GM23248 (cell line): Measurements from ENCODE around the gene TWSG1. TPM values are rescaled to one million over a fixed set of nuclear protein-coding genes. Genes with fewer than 3 reads are reported as not detected.

Experiments used
- DNase-seq: peaks from one replicate; pipeline ENCODE4 v3.0.0-alpha.2; 2015
- H2AFZ ChIP-seq: fragments of 200-600 bp; sonication (generic); 2 replicates; pipeline ENCODE4 v1.6.1; 2016; ENCODE audit warnings: antibody characterized with exemption
- H3F3A ChIP-seq: fragments of 200-600 bp; sonication (generic); 2 replicates; pipeline ENCODE4 v1.6.1; 2016; ENCODE audit warnings: mild to moderate bottlenecking, antibody characterized with exemption, mixed run types; ENCODE audit not compliant: insufficient read depth
- H3K27ac ChIP-seq: fragments of 200-600 bp; sonication (generic); 2 replicates; pipeline ENCODE4 v1.5.1; 2016; ENCODE audit warnings: mild to moderate bottlenecking
- H3K27me3 ChIP-seq: fragments of 200-600 bp; sonication (generic); replicated peaks from 2 replicates; pipeline ENCODE4 v1.6.1; 2016; ENCODE audit warnings: mild to moderate bottlenecking; ENCODE audit not compliant: insufficient read depth
- H3K36me3 ChIP-seq: fragments of 200-600 bp; sonication (generic); 2 replicates; pipeline ENCODE4 v1.6.1; 2016; ENCODE audit warnings: low read depth, mild to moderate bottlenecking
- H3K4me1 ChIP-seq: fragments of 200-600 bp; sonication (generic); 2 replicates; pipeline ENCODE4 v1.6.1; 2016; ENCODE audit warnings: mild to moderate bottlenecking; ENCODE audit not compliant: insufficient read depth
- H3K4me2 ChIP-seq: fragments of 200-600 bp; sonication (generic); one replicate; pipeline ENCODE4 v1.6.1; 2016; ENCODE audit warnings: mild to moderate bottlenecking; ENCODE audit not compliant: unreplicated experiment
- H3K4me3 ChIP-seq: fragments of 200-600 bp; sonication (generic); 2 replicates; pipeline ENCODE4 v1.5.1; 2016; ENCODE audit warnings: mild to moderate bottlenecking
- H3K79me2 ChIP-seq: fragments of 200-600 bp; sonication (generic); 2 replicates; pipeline ENCODE4 v1.6.1; 2016; ENCODE audit warnings: mild to moderate bottlenecking; ENCODE audit not compliant: insufficient read depth
- H3K9ac ChIP-seq: fragments of 200-600 bp; sonication (generic); 2 replicates; pipeline ENCODE4 v1.6.1; 2016; ENCODE audit warnings: mild to moderate bottlenecking
- H3K9me2 ChIP-seq: fragments of 200-600 bp; sonication (generic); 2 replicates; pipeline ENCODE4 v1.6.1; 2016; ENCODE audit warnings: mixed run types, mild to moderate bottlenecking, moderate library complexity; ENCODE audit not compliant: insufficient read depth
- H3K9me3 ChIP-seq: fragments of 200-600 bp; sonication (generic); one replicate; pipeline ENCODE4 v1.6.1; 2017; ENCODE audit warnings: low read depth
- H4K20me1 ChIP-seq: fragments of 200-600 bp; sonication (generic); 2 replicates; pipeline ENCODE4 v1.6.0; 2016; ENCODE audit not compliant: insufficient read depth
- EZH2 ChIP-seq: fragments of 200-600 bp; sonication (generic); IDR thresholded peaks from 2 replicates; pipeline ENCODE4 v1.6.1; 2018; ENCODE audit warnings: antibody characterized with exemption, mild to moderate bottlenecking; ENCODE audit not compliant: insufficient read depth, poor library complexity, severe bottlenecking
- EZH2phosphoT487 ChIP-seq: fragments of 200-600 bp; sonication (generic); IDR thresholded peaks from 2 replicates; pipeline ENCODE4 v1.6.1; 2018; ENCODE audit warnings: antibody characterized with exemption, moderate library complexity, mild to moderate bottlenecking, low read depth; ENCODE audit not compliant: insufficient read depth
- WGBS, 2 experiments: methylation state at CpG; one replicate each; pipeline ENCODE4 v1.1.6; 2015 to 2017; ENCODE audit warnings: low lambda C conversion rate in 2 of 2, low coverage in 1 of 2; ENCODE audit errors: missing lambda C conversion rate in 2 of 2; 5-methylcytosine and 5-hydroxymethylcytosine counted together
- in situ Hi-C: fragments of 300-500 bp; cut with MboI; formaldehyde crosslinking; loops from 2 replicates; pipeline ENCODE4 v1.15.0; 2020
- polyA plus RNA-seq: library from polyadenylated mRNA; unstranded; fragments of >200 nt; fragmentation: Nextera tagmentation; extraction: Ambion mirVana; gene quantifications from 2 replicates; pipeline ENCODE4 v1.2.1, GENCODE V29; 2016
- total RNA-seq: library from RNA; depleted of rRNA; stranded (reverse); fragments of >200 nt; shearing (Covaris generic); gene quantifications from 2 replicates; pipeline ENCODE4 v1.2.3, GENCODE V29; 2014

Gene TWSG1
- total and polyA plus RNA-seq, 2 experiments from 2014 or later: 113 to 136 TPM

GRCh38 chr18:9436206-9436929 is 101.8 kb downstream of the TWSG1 start:
- Histone ChIP-seq H3K27ac (0 out of 2 replicates have a peak overlapping the region, but pooled peaks have one; percentile 1), H3K9me2 (no peaks in the 10 kb centered on the region), H3F3A (peaks cover 10% of the 10 kb centered on the region; the same call in 1 of the 2 replicates), H3K79me2 (no peaks in the 10 kb centered on the region), H3K4me2 (peak overlapping the region; percentile 8), H3K36me3 (no peaks in the 10 kb centered on the region), H3K4me1 (peaks cover 9% of the 10 kb centered on the region; the same call in 1 of the 2 replicates), H3K4me3 (no peak overlapping the region), H3K27me3 (no peaks in the 10 kb centered on the region), H2AFZ (peak overlapping the region; percentile 68), H3K9ac (no peak overlapping the region), H3K9me3 (no peaks in the 10 kb centered on the region), H4K20me1 (no peaks in the 10 kb centered on the region)
- in situ Hi-C loops: no loop called here
- TF ChIP-seq EZH2phosphoT487 (no peak), EZH2 (no peak)
- DNase-seq: no peak
- WGBS, 2 experiments: 72 to 74% methylated on average over 5 of the region's 5 CpGs

GRCh38 chr18:9437021-9437437 is 102.5 kb downstream of the TWSG1 start:
- no peak overlapping the region for H3K9ac ChIP-seq
- H3K27ac ChIP-seq: peak overlapping the region; percentile 1; the same call in 1 of the 2 replicates
- no peak for TF ChIP-seq EZH2
- TF ChIP-seq EZH2phosphoT487: no peak
- H3K79me2 ChIP-seq: no peaks in the 10 kb centered on the region
- no peaks in the 10 kb centered on the region for H3K27me3 ChIP-seq
- H2AFZ ChIP-seq: peak overlapping the region; percentile 68
- in situ Hi-C loops: no loop called here
- peaks cover 9% of the 10 kb centered on the region; the same call in 1 of the 2 replicates for H3K4me1 ChIP-seq
- no peak overlapping the region for H3K4me3 ChIP-seq
- no peaks in the 10 kb centered on the region for H3K36me3 ChIP-seq
- no peaks in the 10 kb centered on the region for H3K9me3 ChIP-seq
- H3F3A ChIP-seq: peaks cover 10% of the 10 kb centered on the region; the same call in 1 of the 2 replicates
- WGBS, 2 experiments: 13 to 14% methylated on average over 5 of the region's 5 CpGs
- DNase-seq: peak; percentile 46
- H3K4me2 ChIP-seq: peak overlapping the region; percentile 8
- no peaks in the 10 kb centered on the region for H4K20me1 ChIP-seq
- H3K9me2 ChIP-seq: no peaks in the 10 kb centered on the region

GRCh38 chr18:9437672-9438071 is 103.1 kb downstream of the TWSG1 start:
- no peaks in the 10 kb centered on the region for H3K9me3 ChIP-seq
- H3K4me1 ChIP-seq: peaks cover 9% of the 10 kb centered on the region; the same call in 1 of the 2 replicates
- no peak overlapping the region for H3K4me2 ChIP-seq
- no peaks in the 10 kb centered on the region for H3K79me2 ChIP-seq
- in situ Hi-C loops: no loop called here
- no peaks in the 10 kb centered on the region for H3K36me3 ChIP-seq
- WGBS, 2 experiments: 94% methylated on average over 4 of the region's 4 CpGs
- DNase-seq: no peak
- no peak for TF ChIP-seq EZH2phosphoT487
- TF ChIP-seq EZH2: no peak
- H4K20me1 ChIP-seq: no peaks in the 10 kb centered on the region
- H3K27ac ChIP-seq: no peak overlapping the region
- no peaks in the 10 kb centered on the region for H3K9me2 ChIP-seq
- H3K4me3 ChIP-seq: no peak overlapping the region
- peak overlapping the region; percentile 68; the same call in 1 of the 2 replicates for H2AFZ ChIP-seq
- no peak overlapping the region for H3K9ac ChIP-seq
- no peaks in the 10 kb centered on the region for H3K27me3 ChIP-seq
- peaks cover 10% of the 10 kb centered on the region; the same call in 1 of the 2 replicates for H3F3A ChIP-seq

GRCh38 chr18:9441061-9441460 is 106.5 kb downstream of the TWSG1 start:
- no peak for TF ChIP-seq EZH2
- TF ChIP-seq EZH2phosphoT487: no peak
- no peaks in the 10 kb centered on the region for H3K79me2 ChIP-seq
- H3K9me3 ChIP-seq: no peaks in the 10 kb centered on the region
- H3K4me1 ChIP-seq: peaks cover 9% of the 10 kb centered on the region; the same call in 1 of the 2 replicates
- H3K27ac ChIP-seq: no peak overlapping the region
- H3K27me3 ChIP-seq: no peaks in the 10 kb centered on the region
- no peaks in the 10 kb centered on the region for H3K9me2 ChIP-seq
- 91 to 92% methylated on average over 3 of the region's 3 CpGs for WGBS, 2 experiments
- H2AFZ ChIP-seq: no peak overlapping the region
- DNase-seq: no peak
- H3K4me3 ChIP-seq: no peak overlapping the region
- in situ Hi-C loops: no loop called here
- H3K36me3 ChIP-seq: no peaks in the 10 kb centered on the region
- H3K4me2 ChIP-seq: no peak overlapping the region
- no peak overlapping the region for H3K9ac ChIP-seq
- peaks cover 10% of the 10 kb centered on the region; the same call in 1 of the 2 replicates for H3F3A ChIP-seq
- no peaks in the 10 kb centered on the region for H4K20me1 ChIP-seq
